Activated naive CD4-positive, alpha-beta T cell treated with anti-CD3 and anti-CD28 coated beads for 36 hours (primary cell): ENCODE results near the gene SH3RF2. TPM values are rescaled to one million over a fixed set of nuclear protein-coding genes. Genes with fewer than 3 reads are reported as not detected.

Experiments used
- CTCF ChIA-PET: fragments of 350-600 bp; sonication (Branson Sonifier 250); formaldehyde crosslinking; loops from one replicate; lab custom pipeline; 2021; ENCODE audit warnings: antibody characterized with exemption; lab: Charles Lee
- DNase-seq: peaks from one replicate; pipeline ENCODE4 v3.0.0-alpha.2; 2020
- H3K27ac Mint-ChIP-seq: one replicate; pipeline ENCODE4 v1.8.0; 2021; ENCODE audit warnings: mild to moderate bottlenecking, mixed read lengths
- H3K27me3 Mint-ChIP-seq: one replicate; pipeline ENCODE4 v1.8.0; 2021; ENCODE audit warnings: low read depth, mixed read lengths
- H3K36me3 Mint-ChIP-seq: one replicate; pipeline ENCODE4 v1.8.0; 2021; ENCODE audit warnings: low read depth, mixed read lengths
- H3K4me1 Mint-ChIP-seq: one replicate; pipeline ENCODE4 v1.8.0; 2021; ENCODE audit warnings: low read depth, mixed read lengths
- H3K4me3 Mint-ChIP-seq: one replicate; pipeline ENCODE4 v1.8.0; 2021; ENCODE audit warnings: mild to moderate bottlenecking, moderate library complexity, mixed read lengths
- H3K9me3 Mint-ChIP-seq: one replicate; pipeline ENCODE4 v1.8.0; 2021; ENCODE audit warnings: mixed read lengths
- intact Hi-C: fragments of 100-400 bp; cut with micrococcal nuclease; formaldehyde crosslinking; loops from one replicate; pipeline ENCODE4 v1.15.1; 2023
- total RNA-seq, 2 experiments: library from RNA; stranded (reverse); gene quantifications; one replicate each; pipeline ENCODE4 v1.2.3, GENCODE V29; 2021

Gene SH3RF2
- total RNA-seq, 2 experiments from 2014 or later = not detected

DNA sequence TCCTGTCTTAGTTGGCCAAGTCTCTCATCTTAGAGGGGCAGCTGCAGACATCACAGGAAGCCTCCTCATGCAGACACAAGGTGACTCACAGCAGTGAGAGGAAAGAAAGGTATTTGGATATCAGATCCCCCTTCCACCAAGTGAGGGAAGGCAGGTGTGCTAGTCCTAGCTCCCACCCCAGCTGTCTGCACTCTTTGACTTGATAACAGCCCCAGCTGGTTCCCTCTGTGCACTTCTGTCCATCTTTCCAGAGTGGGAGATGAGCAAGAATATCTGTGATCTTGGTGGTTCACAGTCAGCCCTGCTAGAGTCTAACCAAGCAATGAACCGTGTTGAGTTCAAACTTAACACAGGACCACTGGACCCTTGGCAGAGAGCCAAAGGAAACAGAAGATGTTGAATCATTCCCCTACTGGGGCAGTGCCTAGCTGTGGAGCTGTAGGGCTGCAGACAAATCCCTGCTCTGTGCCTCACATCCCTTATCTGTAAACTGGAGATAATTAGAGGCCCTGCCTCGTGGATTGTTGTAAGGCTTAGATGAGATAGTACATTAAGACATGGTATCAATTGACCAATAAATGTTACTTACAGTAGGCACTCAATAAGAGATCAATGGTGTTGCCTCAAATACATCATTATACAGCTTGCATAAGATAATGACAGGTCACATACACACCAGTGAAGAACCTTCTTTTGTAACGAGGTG is 39.1 kb downstream of the SH3RF2 start:
- H3K9me3 Mint-ChIP-seq = no peaks in the 10 kb centered on the region
- no peaks in the 10 kb centered on the region for H3K36me3 Mint-ChIP-seq
- CTCF ChIA-PET = no interaction called here
- H3K27me3 Mint-ChIP-seq = peaks cover 7% of the 10 kb centered on the region
- H3K4me1 Mint-ChIP-seq = no peaks in the 10 kb centered on the region
- no peak for DNase-seq
- no peak overlapping the region for H3K4me3 Mint-ChIP-seq
- intact Hi-C loops = no loop called here
- no peak overlapping the region for H3K27ac Mint-ChIP-seq

DNA sequence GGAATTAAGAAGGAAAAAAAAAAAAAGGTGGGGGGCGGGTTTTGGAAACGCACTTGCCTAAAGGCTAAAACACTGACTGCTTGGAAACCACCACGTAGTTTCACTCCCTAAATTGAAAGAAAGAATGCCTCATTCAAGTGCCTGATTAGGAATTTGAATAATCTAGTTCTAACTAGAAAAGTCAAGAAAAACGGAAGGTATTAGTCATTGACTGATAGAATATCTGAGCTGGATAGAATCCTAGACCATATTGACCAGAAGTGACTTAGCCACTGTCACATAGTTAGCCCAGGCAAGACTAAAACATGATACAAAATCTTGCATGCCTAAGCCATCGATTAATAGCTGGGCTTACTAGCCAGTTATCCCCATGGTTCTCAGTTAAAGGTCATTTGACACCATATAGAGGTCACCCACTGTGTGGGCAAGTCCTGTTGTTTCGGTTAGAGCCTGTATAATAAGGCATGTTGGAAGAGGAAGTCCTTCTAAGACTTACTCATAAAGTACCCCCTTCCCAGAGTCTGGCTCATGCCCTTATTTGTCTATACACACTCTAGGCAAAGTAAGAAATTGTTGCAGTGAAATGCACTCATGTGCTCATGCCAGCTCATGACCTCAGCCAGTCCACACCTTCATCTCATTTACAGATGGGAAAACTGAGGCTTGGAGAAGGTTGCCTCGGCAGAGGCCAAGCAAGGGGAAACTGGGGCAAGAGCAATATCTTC is 40.2 kb downstream of the SH3RF2 start:
- H3K27ac Mint-ChIP-seq = no peak overlapping the region
- H3K4me3 Mint-ChIP-seq = no peak overlapping the region
- no peaks in the 10 kb centered on the region for H3K4me1 Mint-ChIP-seq
- no peaks in the 10 kb centered on the region for H3K9me3 Mint-ChIP-seq
- intact Hi-C loops = no loop called here
- CTCF ChIA-PET = no interaction called here
- peaks cover 7% of the 10 kb centered on the region for H3K27me3 Mint-ChIP-seq
- no peaks in the 10 kb centered on the region for H3K36me3 Mint-ChIP-seq
- DNase-seq = no peak

DNA sequence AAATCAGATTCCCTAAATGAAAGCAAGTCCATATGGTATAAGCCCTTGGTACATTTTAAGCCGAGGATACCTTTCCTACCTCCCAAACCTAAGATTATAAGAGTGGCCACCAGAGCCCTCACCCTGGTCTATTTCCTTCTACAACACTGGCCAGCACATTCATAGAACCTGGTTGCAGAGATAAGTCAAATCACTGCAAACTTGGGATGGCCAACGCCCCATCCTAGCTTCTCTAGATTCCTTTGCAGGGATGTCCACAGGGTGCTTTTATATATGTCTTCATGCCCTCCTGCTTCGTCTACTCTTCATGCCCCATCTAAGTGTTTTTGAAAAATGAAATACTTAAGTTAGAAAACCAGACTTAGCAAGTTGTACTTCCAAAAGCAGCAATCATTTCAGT is 41.8 kb downstream of the SH3RF2 start:
- Mint-ChIP-seq H3K9me3 (no peaks in the 10 kb centered on the region), H3K4me1 (no peaks in the 10 kb centered on the region), H3K27ac (no peak overlapping the region), H3K36me3 (no peaks in the 10 kb centered on the region), H3K27me3 (peaks cover 3% of the 10 kb centered on the region), H3K4me3 (no peak overlapping the region)
- no peak for DNase-seq
- intact Hi-C loops = no loop called here
- CTCF ChIA-PET = no interaction called here

DNA sequence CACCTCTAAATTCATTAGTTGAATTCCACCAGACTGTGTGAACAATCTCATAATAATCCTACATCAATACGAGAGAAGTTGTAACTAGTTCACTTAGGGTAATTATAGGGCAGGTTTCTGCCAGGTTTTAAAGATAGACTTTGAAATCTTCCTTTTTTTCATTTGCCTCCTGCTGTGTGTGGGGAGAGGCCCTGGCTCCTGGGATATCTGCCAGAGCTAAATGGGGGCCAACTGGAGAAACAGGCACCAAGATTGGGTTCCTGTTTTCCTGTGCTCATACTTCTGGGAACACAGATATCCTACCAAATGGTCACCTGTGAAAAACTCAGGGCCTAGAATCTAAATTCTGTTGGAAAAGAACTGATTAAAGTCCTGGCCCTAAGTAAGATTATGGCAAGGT is 42.3 kb downstream of the SH3RF2 start:
- Mint-ChIP-seq H3K4me1 (no peaks in the 10 kb centered on the region), H3K36me3 (no peaks in the 10 kb centered on the region), H3K4me3 (no peak overlapping the region), H3K27ac (no peak overlapping the region), H3K9me3 (no peaks in the 10 kb centered on the region), H3K27me3 (peaks cover 3% of the 10 kb centered on the region)
- DNase-seq = no peak
- intact Hi-C loops = no loop called here
- CTCF ChIA-PET = no interaction called here

DNA sequence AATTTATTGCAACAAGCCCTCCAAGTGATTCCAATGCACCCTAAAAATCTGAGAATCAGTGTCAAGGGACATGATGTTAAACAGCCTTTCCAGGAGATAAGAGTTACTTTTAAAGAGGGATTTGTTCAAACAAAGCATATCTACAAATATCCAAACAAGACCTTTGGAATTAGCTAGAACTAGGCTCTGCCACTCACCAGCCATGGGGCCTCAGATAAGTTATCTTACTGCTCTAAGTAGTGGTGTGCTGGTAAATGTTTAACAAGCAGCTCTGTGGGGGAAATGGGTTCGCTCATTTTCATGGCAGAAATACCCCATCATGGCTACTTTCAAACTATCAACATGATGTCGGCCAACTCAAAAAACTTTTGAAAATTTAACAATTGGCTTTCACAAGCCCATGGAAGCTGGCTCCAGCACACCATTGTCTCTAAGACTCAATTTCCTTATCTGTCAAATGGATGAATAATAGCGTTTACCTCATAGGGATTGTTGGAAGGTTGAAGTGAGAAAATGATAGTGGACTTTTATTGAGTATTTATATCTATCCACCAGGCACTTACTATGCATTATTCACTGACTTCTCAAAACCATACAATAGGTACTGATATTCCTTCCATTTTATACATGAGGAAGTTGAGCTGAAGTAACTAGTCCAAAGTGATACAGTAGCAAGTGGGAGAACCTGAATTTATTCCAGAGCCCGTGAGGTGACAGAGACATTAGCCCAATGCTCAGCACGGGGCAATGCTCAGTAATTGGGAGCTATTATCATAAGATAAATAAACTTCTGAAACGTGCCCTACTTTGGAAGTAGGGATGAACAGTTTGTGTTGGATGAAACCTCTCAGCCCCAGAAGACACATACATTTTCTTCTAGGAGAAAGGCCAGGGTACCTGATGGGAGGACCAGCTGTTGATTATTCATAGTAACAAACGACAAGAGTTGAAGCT is 43.2 kb downstream of the SH3RF2 start:
- Mint-ChIP-seq H3K4me1 (no peaks in the 10 kb centered on the region), H3K27me3 (no peaks in the 10 kb centered on the region), H3K27ac (no peak overlapping the region), H3K36me3 (no peaks in the 10 kb centered on the region), H3K9me3 (no peaks in the 10 kb centered on the region), H3K4me3 (no peak overlapping the region)
- CTCF ChIA-PET = no interaction called here
- intact Hi-C loops = no loop called here
- no peak for DNase-seq

DNA sequence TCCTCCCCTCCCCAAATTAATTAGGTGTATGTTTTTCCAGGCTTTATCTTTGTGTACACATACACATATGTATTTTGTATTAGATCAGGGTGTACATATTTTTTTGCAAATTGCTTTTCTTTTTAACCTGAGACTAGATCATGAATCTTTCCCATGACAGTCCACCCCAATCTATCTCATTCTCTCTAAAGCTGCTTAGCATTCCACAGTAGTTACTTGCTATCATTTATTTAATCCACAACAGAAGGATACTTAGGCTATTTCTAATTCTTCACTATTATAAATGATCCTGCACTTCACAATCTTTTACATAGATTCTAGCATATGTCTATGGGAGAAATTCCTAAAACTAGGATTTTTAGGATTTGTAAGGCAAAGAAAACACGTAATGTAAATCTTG is 43.9 kb downstream of the SH3RF2 start:
- CTCF ChIA-PET = no interaction called here
- Mint-ChIP-seq H3K36me3 (no peaks in the 10 kb centered on the region), H3K27me3 (no peaks in the 10 kb centered on the region), H3K27ac (no peak overlapping the region), H3K4me3 (no peak overlapping the region), H3K4me1 (no peaks in the 10 kb centered on the region), H3K9me3 (no peaks in the 10 kb centered on the region)
- no peak for DNase-seq
- intact Hi-C loops = no loop called here

DNA sequence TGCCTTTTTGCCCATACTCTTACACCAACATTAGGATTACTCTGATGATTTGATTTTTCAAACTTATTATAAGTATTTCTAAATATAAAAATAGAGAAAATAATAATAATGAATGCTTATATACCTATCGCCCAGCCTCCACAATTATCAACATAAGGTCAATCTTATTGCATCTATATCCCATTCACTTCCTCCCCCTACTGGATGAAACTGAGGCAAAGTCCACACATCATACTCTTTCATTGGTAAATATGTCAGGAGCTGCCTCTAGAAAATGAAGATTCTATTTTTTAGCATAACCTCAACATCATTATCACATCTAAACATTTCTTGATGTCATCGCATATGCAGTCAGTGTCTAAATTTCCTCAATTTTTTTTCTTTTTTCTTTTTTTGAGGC is 44.3 kb downstream of the SH3RF2 start:
- DNase-seq = no peak
- H3K4me3 Mint-ChIP-seq = no peak overlapping the region
- no peaks in the 10 kb centered on the region for H3K27me3 Mint-ChIP-seq
- CTCF ChIA-PET = no interaction called here
- intact Hi-C loops = no loop called here
- H3K4me1 Mint-ChIP-seq = no peaks in the 10 kb centered on the region
- no peaks in the 10 kb centered on the region for H3K9me3 Mint-ChIP-seq
- no peaks in the 10 kb centered on the region for H3K36me3 Mint-ChIP-seq
- no peak overlapping the region for H3K27ac Mint-ChIP-seq

DNA sequence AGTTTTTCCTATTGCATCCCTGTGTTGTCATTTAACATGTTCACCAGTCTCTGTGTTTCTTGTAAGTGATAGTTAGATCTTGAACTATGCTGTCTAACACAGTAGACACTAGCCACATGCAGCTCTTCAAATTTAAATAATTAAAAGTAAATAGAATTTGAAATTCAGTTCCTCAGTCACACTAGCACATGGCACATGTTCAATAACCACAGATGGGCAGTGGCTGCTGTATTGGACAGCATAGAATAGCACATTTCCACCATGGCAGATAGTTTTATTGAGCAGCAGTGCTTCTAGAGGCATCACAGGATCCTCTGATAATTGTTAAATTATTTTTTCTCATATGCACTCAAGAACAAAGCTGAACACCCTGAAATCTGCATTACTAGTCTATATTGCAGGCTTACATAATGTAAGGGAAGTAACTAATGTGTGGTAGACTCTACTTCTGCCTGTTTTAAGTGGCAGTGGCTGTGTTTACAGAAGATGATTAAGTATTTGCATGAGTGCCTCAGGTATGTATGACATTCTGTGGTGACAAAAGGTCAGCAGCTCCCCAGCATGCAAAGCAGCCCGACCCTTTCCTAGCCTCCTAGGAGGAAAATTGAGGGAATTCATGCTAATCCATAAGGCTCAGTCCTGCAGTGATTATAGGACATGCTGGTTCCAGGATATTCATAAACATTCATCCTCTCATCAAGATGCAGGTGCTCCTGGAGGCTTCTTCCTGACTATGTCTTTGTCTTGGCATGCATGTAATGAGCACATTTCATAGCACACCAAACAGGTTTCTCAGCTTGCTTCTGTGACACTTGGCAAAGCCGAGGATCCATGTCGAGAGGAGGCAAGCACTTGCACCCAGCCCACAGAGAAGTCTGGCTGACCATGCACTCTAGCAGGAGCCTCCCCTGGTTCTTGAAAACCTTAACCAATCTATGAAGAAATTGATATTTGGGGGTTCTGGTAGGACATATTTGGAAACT is 45.5 kb downstream of the SH3RF2 start:
- no peaks in the 10 kb centered on the region for H3K27me3 Mint-ChIP-seq
- no peak overlapping the region for H3K27ac Mint-ChIP-seq
- no peaks in the 10 kb centered on the region for H3K36me3 Mint-ChIP-seq
- intact Hi-C loops = no loop called here
- no peak for DNase-seq
- CTCF ChIA-PET = no interaction called here
- H3K9me3 Mint-ChIP-seq = no peaks in the 10 kb centered on the region
- no peaks in the 10 kb centered on the region for H3K4me1 Mint-ChIP-seq
- no peak overlapping the region for H3K4me3 Mint-ChIP-seq

DNA sequence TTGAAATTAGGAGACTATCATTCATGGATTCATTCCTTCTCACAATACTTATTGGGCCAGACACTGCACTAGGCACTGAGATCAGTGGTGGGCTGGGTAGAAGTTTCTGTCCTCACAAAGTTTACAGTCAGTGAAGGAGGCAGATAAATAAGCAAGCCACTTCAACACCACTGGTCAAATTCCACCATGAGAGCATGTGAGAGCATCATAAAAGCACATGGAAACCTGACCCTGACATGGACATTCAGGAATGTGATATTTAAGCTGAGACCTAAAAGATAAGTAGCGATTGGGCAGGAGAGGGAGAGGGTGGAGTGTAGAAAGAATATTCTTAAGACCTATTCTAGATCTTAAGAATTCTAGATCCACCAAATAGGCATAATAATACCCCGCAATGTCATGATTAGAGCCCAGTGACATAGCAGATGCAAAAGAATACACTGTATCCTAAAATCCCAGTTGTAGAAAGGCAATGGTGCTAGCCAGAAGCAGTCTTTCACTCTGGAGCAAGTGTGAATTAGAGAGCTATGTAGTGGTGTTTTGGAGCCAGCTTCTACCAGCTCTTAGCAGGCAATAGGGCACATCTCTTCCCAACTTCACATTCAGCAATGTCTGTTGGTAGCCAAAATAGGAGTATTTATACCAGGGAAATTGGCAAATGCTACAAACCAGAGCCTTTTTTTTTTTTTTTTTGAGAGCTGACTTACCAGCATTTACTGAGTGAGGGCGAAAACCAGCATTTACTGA is 46.4 kb downstream of the SH3RF2 start:
- Mint-ChIP-seq H3K4me3 (no peak overlapping the region), H3K9me3 (no peaks in the 10 kb centered on the region), H3K27me3 (no peaks in the 10 kb centered on the region), H3K36me3 (no peaks in the 10 kb centered on the region), H3K4me1 (no peaks in the 10 kb centered on the region), H3K27ac (no peak overlapping the region)
- DNase-seq = no peak
- intact Hi-C loops = no loop called here
- CTCF ChIA-PET = no interaction called here

DNA sequence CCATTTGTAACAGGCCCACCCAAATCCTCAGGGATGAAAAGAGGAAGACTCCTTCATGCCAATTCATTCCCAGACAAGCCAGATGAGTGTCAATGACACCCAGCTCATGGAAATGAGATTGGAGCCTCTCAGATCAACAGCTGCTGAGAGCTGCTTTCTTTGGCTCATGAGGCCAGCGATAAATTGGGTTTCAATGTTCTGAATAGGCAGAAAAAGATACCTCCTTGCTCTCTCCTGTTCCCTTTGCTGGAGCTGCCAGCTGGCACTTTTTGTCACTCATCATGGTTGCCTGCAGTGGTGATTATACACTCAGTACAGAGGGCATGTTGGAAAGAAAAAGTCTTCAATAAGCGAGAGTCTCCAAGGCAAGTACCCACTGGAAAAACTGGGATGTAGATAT is 47.1 kb downstream of the SH3RF2 start:
- H3K4me1 Mint-ChIP-seq = no peaks in the 10 kb centered on the region
- no peak overlapping the region for H3K4me3 Mint-ChIP-seq
- no peaks in the 10 kb centered on the region for H3K27me3 Mint-ChIP-seq
- intact Hi-C loops = no loop called here
- H3K36me3 Mint-ChIP-seq = no peaks in the 10 kb centered on the region
- CTCF ChIA-PET = no interaction called here
- H3K27ac Mint-ChIP-seq = no peak overlapping the region
- H3K9me3 Mint-ChIP-seq = no peaks in the 10 kb centered on the region
- DNase-seq = no peak

DNA sequence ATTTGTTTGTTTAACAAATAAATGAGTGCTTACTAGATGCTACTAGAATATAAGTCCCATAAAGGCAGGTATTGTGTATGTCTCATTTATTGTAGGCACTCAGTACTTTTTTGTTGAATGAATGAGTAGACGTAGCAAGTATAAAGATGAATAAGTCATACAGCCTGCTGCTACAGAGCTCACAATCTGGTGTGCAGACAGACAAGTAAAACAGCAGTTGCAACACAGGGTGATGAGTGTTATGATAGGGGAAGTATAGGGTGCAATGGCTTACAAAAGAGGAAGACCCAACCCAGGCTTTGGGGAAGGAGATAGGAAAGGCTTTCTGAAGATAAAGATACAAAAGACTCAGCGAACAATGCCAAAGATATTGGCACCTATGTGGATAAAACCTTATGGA is 47.7 kb downstream of the SH3RF2 start:
- no peaks in the 10 kb centered on the region for H3K9me3 Mint-ChIP-seq
- H3K4me3 Mint-ChIP-seq = no peak overlapping the region
- no peak overlapping the region for H3K27ac Mint-ChIP-seq
- no peaks in the 10 kb centered on the region for H3K27me3 Mint-ChIP-seq
- no peak for DNase-seq
- no peaks in the 10 kb centered on the region for H3K4me1 Mint-ChIP-seq
- H3K36me3 Mint-ChIP-seq = no peaks in the 10 kb centered on the region
- CTCF ChIA-PET = no interaction called here
- intact Hi-C loops = no loop called here
